ENCODE measurements around the gene CDHR3.

CDHR3 gene

DNA sequence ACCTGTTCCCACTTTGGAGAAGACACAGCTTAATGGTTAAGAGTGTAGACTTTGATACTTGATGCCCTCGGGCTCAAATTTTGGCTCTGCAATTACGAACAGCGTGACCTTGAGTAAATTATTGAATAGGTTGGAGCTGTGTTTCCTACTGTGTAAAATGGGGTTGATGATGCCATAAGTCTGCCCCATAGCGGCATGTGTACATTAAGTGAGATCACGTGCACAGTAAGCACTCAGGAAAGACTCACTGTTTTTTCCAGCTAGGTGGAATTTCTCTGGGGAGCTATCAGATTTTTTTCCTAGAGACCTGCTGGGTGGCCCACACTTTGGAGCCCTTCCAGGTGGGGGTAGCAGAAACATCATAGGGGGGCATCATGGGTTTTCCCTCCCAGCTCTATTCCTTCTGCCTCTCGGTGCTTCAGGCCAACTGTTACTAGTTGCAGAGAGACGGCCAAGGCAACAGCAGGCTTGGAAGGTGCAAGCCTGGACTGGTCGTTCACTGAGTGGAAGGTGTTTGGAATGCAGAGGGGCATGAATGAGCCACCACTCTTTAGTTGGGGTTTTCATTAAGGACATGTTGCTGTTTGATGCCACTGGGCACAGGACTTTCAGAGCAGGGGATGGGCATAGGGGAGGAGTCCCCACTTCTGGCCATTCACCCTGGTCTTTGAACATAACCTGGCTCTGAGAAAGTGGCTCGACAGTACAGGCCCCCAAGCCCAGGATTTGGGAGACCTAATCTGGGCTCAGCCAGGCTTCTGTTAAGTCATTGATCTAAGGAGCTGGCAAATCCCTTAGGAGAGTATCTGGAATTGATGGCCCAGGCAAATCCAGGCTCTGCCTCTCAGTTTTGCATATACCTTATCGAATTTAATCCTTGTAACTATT is 85.0 kb downstream of the CDHR3 start:
- DNase-seq (ENCODE audit: low spot score): no peak
- peaks cover 39% of the 10 kb centered on the region for H3K27me3 Mint-ChIP-seq (ENCODE audit: low read depth)
- H3K36me3 Mint-ChIP-seq (ENCODE audit: low read depth): no peaks in the 10 kb centered on the region
- no peak overlapping the region for H3K4me3 Mint-ChIP-seq
- no peak overlapping the region for H3K27ac Mint-ChIP-seq
- peaks cover 2% of the 10 kb centered on the region for H3K4me1 Mint-ChIP-seq (ENCODE audit: low read depth)
- no peaks in the 10 kb centered on the region for H3K9me3 Mint-ChIP-seq

- Mint-ChIP-seq H3K4me1 (ENCODE audit: low read depth) (peaks cover under 1% of the 10 kb centered on the region), H3K9me3 (no peaks in the 10 kb centered on the region), H3K4me3 (no peak overlapping the region), H3K36me3 (ENCODE audit: low read depth) (no peaks in the 10 kb centered on the region), H3K27ac (no peak overlapping the region), H3K27me3 (ENCODE audit: low read depth) (peaks cover 40% of the 10 kb centered on the region)
- no peak for DNase-seq (ENCODE audit: low spot score)
Measured at GRCh38 chr7:106048706-106049020, 85.6 kb downstream of the CDHR3 start.

DNA sequence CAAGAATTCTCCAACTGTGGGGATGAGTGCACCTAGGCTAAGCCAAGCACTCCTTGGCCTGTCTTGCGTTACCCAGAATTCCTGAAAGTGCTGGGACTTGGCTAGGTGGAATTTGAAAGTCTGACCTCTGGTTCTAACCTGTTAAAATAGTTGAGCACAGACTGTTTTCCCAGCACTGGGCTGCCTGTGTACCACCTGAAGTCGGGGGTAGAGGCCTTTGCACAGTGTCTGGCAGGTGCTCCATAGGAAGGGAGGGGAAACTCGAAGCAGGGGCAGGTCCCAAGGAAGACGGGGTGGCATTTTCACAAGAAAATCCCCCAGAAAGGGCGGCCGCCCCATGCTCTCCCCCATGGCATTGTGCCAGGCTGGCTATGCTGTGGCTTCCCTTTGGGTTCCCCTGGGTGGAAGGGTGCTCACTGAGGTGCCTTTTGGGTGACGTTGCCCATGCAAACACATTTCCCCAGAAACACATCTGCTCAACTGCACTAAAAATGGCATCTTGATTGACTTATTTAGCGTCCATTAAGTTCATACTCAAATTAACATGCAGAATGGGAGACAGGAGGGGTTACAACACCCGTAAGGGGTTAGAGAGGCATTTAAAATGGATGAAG is 86.2 kb downstream of the CDHR3 start:
- Mint-ChIP-seq H3K4me1 (ENCODE audit: low read depth) (no peaks in the 10 kb centered on the region), H3K27ac (no peak overlapping the region), H3K9me3 (no peaks in the 10 kb centered on the region), H3K36me3 (ENCODE audit: low read depth) (no peaks in the 10 kb centered on the region), H3K27me3 (ENCODE audit: low read depth) (peaks cover 42% of the 10 kb centered on the region), H3K4me3 (no peak overlapping the region)
- no peak for DNase-seq (ENCODE audit: low spot score)

DNA sequence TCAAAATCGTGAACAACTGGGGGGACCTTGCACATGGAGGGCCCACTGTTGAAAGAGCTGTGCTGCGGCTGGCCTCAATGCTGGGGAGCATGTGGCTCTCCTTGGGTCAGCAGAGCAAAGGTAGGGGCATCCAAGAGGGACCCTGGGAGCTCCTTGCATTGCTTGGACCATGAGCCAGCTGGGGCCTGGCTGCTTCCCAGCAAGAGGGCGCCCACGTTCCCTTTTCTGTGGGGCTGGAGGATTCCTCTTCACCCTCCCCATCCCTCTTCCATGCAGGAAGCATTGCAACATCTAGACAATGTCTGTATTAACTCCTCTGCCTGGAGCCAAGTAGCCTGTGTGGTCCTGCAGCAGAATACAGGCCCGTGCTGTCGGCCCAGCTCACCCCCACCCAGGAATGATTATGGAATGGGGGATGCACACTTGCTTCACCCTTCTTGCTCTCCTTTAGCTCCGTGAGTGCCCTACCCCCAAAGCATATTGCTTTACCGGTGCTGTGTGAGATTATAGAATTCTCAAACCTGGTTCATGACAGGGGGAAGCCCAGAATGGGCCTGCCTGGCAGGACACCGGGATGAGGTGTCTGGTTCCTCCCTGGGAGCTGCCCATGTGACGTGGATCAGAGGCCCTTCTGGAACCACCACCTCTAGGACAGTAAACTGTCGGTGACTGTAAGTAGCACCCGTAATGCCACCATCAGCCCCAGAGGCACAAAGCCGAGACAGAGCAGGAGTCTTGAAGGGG is 87.1 kb downstream of the CDHR3 start:
- DNase-seq (ENCODE audit: low spot score): no peak
- H3K4me3 Mint-ChIP-seq: no peak overlapping the region
- no peaks in the 10 kb centered on the region for H3K9me3 Mint-ChIP-seq
- no peaks in the 10 kb centered on the region for H3K36me3 Mint-ChIP-seq (ENCODE audit: low read depth)
- H3K4me1 Mint-ChIP-seq (ENCODE audit: low read depth): no peaks in the 10 kb centered on the region
- peaks cover 36% of the 10 kb centered on the region for H3K27me3 Mint-ChIP-seq (ENCODE audit: low read depth)
- no peak overlapping the region for H3K27ac Mint-ChIP-seq

DNA sequence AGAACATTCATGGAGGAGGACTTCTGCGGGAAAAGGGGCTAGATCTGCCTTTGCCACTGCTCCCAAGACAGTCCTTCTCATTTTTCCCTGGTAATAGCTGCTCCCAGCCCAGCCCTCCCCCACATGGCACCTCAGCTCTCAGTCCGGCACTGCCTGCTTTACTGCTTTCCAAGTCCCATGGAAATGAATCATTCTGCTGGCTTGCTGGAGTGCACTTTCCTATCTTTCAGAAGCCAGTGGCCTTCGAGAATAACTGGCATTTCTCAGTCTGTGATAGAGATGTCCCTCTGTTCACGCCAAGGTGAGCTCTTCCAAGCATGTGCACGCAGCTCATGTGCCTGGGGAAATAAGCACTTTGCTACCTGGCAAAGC is 87.7 kb downstream of the CDHR3 start:
- Mint-ChIP-seq H3K4me3 (no peak overlapping the region), H3K9me3 (no peaks in the 10 kb centered on the region), H3K4me1 (ENCODE audit: low read depth) (no peaks in the 10 kb centered on the region), H3K36me3 (ENCODE audit: low read depth) (no peaks in the 10 kb centered on the region), H3K27me3 (ENCODE audit: low read depth) (peaks cover 32% of the 10 kb centered on the region), H3K27ac (no peak overlapping the region)
- DNase-seq (ENCODE audit: low spot score): no peak

- H3K36me3 Mint-ChIP-seq (ENCODE audit: low read depth): no peaks in the 10 kb centered on the region
- peaks cover 9% of the 10 kb centered on the region for H3K4me1 Mint-ChIP-seq (ENCODE audit: low read depth)
- H3K4me3 Mint-ChIP-seq: no peak overlapping the region
- H3K27me3 Mint-ChIP-seq (ENCODE audit: low read depth): peaks cover 24% of the 10 kb centered on the region
- DNase-seq (ENCODE audit: low spot score): no peak
- H3K27ac Mint-ChIP-seq: no peak overlapping the region
- no peaks in the 10 kb centered on the region for H3K9me3 Mint-ChIP-seq
Measured at GRCh38 chr7:106052681-106053080, 89.6 kb downstream of the CDHR3 start.

DNA sequence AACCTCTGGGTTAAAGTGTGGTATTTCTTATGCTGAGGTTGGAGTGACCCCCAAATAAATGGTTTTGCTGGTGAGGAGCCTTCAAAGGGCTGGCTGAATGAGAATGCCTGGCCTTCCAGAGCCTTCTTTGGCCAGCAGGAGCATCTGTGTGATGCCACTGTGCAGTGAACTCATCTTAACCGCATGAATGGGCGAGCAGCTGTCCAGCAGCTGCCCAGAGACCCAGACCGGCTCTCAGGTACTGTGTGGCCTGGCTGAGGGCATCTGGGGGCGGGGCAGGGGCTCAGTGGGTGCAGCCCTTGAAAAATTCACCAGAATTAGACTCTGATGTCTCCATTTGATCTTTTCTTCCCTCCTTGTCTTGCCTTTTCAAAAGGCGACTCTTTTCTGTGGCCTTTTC is 90.0 kb downstream of the CDHR3 start:
- H3K36me3 Mint-ChIP-seq (ENCODE audit: low read depth): no peaks in the 10 kb centered on the region
- H3K4me3 Mint-ChIP-seq: no peak overlapping the region
- H3K9me3 Mint-ChIP-seq: no peaks in the 10 kb centered on the region
- no peak for DNase-seq (ENCODE audit: low spot score)
- H3K4me1 Mint-ChIP-seq (ENCODE audit: low read depth): peaks cover 13% of the 10 kb centered on the region
- peaks cover 23% of the 10 kb centered on the region for H3K27me3 Mint-ChIP-seq (ENCODE audit: low read depth)
- no peak overlapping the region for H3K27ac Mint-ChIP-seq

- H3K27me3 Mint-ChIP-seq (ENCODE audit: low read depth): peaks cover 18% of the 10 kb centered on the region
- H3K9me3 Mint-ChIP-seq: no peaks in the 10 kb centered on the region
- H3K36me3 Mint-ChIP-seq (ENCODE audit: low read depth): no peaks in the 10 kb centered on the region
- no peak overlapping the region for H3K27ac Mint-ChIP-seq
- DNase-seq (ENCODE audit: low spot score): no peak
- H3K4me3 Mint-ChIP-seq: no peak overlapping the region
- H3K4me1 Mint-ChIP-seq (ENCODE audit: low read depth): peaks cover 25% of the 10 kb centered on the region
Measured at GRCh38 chr7:106054156-106054910, 91.3 kb downstream of the CDHR3 start.

GRCh38 chr7:106054971-106055532 is 92.0 kb downstream of the CDHR3 start:
- Mint-ChIP-seq H3K36me3 (ENCODE audit: low read depth) (no peaks in the 10 kb centered on the region), H3K4me3 (no peak overlapping the region), H3K9me3 (no peaks in the 10 kb centered on the region), H3K4me1 (ENCODE audit: low read depth) (peaks cover 26% of the 10 kb centered on the region), H3K27me3 (ENCODE audit: low read depth) (peaks cover 18% of the 10 kb centered on the region), H3K27ac (no peak overlapping the region)
- DNase-seq (ENCODE audit: low spot score): no peak

GRCh38 chr7:106056513-106057203 is 93.6 kb downstream of the CDHR3 start:
- no peaks in the 10 kb centered on the region for H3K9me3 Mint-ChIP-seq
- no peak overlapping the region for H3K27ac Mint-ChIP-seq
- peaks cover 26% of the 10 kb centered on the region for H3K4me1 Mint-ChIP-seq (ENCODE audit: low read depth)
- H3K4me3 Mint-ChIP-seq: no peak overlapping the region
- peak; percentile 51 for DNase-seq (ENCODE audit: low spot score)
- peaks cover 12% of the 10 kb centered on the region for H3K27me3 Mint-ChIP-seq (ENCODE audit: low read depth)
- no peaks in the 10 kb centered on the region for H3K36me3 Mint-ChIP-seq (ENCODE audit: low read depth)

GRCh38 chr7:106057204-106057961 is 94.3 kb downstream of the CDHR3 start:
- H3K27ac Mint-ChIP-seq: peak overlapping the region; percentile 17
- H3K27me3 Mint-ChIP-seq (ENCODE audit: low read depth): peaks cover 10% of the 10 kb centered on the region
- no peaks in the 10 kb centered on the region for H3K9me3 Mint-ChIP-seq
- H3K4me1 Mint-ChIP-seq (ENCODE audit: low read depth): peaks cover 31% of the 10 kb centered on the region
- no peak for DNase-seq (ENCODE audit: low spot score)
- no peaks in the 10 kb centered on the region for H3K36me3 Mint-ChIP-seq (ENCODE audit: low read depth)
- H3K4me3 Mint-ChIP-seq: no peak overlapping the region

DNA sequence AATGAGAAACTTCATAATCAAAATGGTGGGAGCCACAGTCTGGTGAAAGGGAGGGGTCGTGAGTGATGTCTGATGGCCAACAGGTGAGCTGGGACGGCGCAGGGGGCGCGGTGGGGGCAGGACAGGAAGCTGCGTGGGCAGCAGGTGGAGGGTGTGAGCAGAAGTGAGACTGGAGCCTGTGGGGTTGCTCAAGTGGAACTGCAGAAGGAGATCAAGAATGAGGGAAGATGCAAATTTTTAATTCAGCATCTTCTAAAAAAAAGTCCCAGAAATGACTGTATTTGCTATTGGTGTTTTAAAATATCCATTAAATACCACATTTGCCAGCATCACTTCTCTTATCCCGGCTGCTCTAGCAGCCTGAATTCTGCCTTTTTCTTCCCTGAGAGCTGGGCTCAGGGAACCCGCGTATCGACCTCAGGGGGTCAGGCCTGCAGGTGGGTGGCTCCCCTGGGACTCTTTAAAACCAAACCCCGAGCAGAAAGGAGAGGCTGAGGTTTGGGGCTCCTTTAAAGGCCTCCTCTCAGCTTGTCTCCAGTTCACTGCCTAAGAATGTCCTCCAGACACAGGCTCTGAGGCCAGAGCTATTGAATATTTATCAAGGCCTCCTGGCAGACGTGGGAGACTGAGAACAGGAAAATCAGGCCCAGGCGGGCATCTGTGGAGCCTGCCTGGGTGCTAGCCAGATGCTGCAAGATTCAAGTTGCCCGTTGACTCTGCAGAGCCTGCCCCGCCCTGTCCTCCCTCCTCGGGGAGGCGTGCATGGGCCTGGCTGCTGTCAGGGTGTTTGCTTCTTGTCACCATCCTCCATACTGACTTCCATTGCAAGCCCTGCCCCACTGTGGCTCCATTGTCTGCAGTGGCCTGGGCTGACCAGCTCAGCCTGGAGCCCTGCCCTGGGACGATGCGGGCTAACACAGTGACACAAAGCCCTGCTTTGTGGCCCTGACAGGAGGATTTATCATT is 95.2 kb downstream of the CDHR3 start:
- Mint-ChIP-seq H3K9me3 (no peaks in the 10 kb centered on the region), H3K36me3 (ENCODE audit: low read depth) (no peaks in the 10 kb centered on the region), H3K4me3 (no peak overlapping the region), H3K4me1 (ENCODE audit: low read depth) (peaks cover 38% of the 10 kb centered on the region), H3K27me3 (ENCODE audit: low read depth) (peaks cover 8% of the 10 kb centered on the region), H3K27ac (peak overlapping the region; percentile 17)
- DNase-seq (ENCODE audit: low spot score): no peak

Data from T-helper 2 cell treated with Interferon-gamma antibody and Interleukin-4, amounts not matched to agents 5 μg/mL and 100 μg/mL, for 36 hours (primary cell).